GM23338 (cell line): ENCODE measurements around the gene DFFB. TPM values are rescaled to one million over a fixed set of nuclear protein-coding genes. Genes with fewer than 3 reads are reported as not detected.

Experiments used
- ATAC-seq: fragments of 200-7000 bp; cut with Tn5 transposase; 3 replicates; pipeline ENCODE4 v1.9.1; 2020
- DNase-seq: peaks from one replicate; pipeline ENCODE4 v3.0.0-alpha.2; 2015; ENCODE audit warnings: low spot score
- H2AFZ ChIP-seq: fragments of 200-600 bp; sonication (generic); 2 replicates; pipeline ENCODE4 v1.8.0; 2016; ENCODE audit warnings: antibody characterized with exemption, mild to moderate bottlenecking, moderate library complexity
- H3F3A ChIP-seq: fragments of 200-600 bp; sonication (generic); replicated peaks from 2 replicates; pipeline ENCODE4 v1.8.0; 2017; ENCODE audit warnings: antibody characterized with exemption, mixed run types, low read depth
- H3K27ac ChIP-seq: fragments of 200-600 bp; sonication (generic); 2 replicates; pipeline ENCODE4 v1.6.1; 2016; ENCODE audit warnings: low read depth
- H3K27me3 ChIP-seq: fragments of 200-600 bp; sonication (generic); 2 replicates; pipeline ENCODE4 v1.8.0; 2016; ENCODE audit warnings: mild to moderate bottlenecking, mixed run types, moderate library complexity; ENCODE audit not compliant: insufficient read depth
- H3K36me3 ChIP-seq: fragments of 200-600 bp; sonication (generic); 2 replicates; pipeline ENCODE4 v1.8.0; 2016; ENCODE audit warnings: mild to moderate bottlenecking; ENCODE audit not compliant: insufficient read depth
- H3K4me1 ChIP-seq: fragments of 200-600 bp; sonication (generic); 2 replicates; pipeline ENCODE4 v1.8.0; 2016; ENCODE audit warnings: mild to moderate bottlenecking, moderate library complexity; ENCODE audit not compliant: insufficient read depth
- H3K4me2 ChIP-seq: fragments of 200-600 bp; sonication (generic); 2 replicates; pipeline ENCODE4 v1.7.1; 2017; ENCODE audit warnings: mixed run types
- H3K4me3 ChIP-seq: fragments of 200-600 bp; sonication (generic); 2 replicates; pipeline ENCODE4 v1.6.1; 2016; ENCODE audit warnings: mixed run types
- H3K79me2 ChIP-seq: fragments of 200-600 bp; sonication (generic); replicated peaks from 2 replicates; pipeline ENCODE4 v1.8.0; 2017; ENCODE audit warnings: mild to moderate bottlenecking; ENCODE audit not compliant: insufficient read depth
- H3K9me2 ChIP-seq: fragments of 200-600 bp; sonication (generic); 2 replicates; pipeline ENCODE4 v1.8.0; 2017; ENCODE audit not compliant: insufficient read depth
- H4K20me1 ChIP-seq: fragments of 200-600 bp; sonication (generic); replicated peaks from 2 replicates; pipeline ENCODE4 v1.8.0; 2017; ENCODE audit warnings: mild to moderate bottlenecking; ENCODE audit not compliant: insufficient read depth
- H3K27ac Mint-ChIP-seq: 2 replicates; pipeline ENCODE4 v1.8.0; 2020; ENCODE audit warnings: inconsistent platforms, mild to moderate bottlenecking, moderate library complexity, mixed read lengths
- H3K27me3 Mint-ChIP-seq: 3 replicates; pipeline ENCODE4 v1.8.0; 2022; ENCODE audit warnings: low read depth, mild to moderate bottlenecking, moderate library complexity, mixed read lengths, inconsistent platforms; ENCODE audit not compliant: insufficient read depth, poor library complexity
- H3K36me3 Mint-ChIP-seq: 3 replicates; pipeline ENCODE4 v1.8.0; 2021; ENCODE audit warnings: low read depth, mild to moderate bottlenecking, inconsistent platforms, moderate library complexity, mixed read lengths
- H3K4me1 Mint-ChIP-seq: 3 replicates; pipeline ENCODE4 v1.8.0; 2020; ENCODE audit warnings: mild to moderate bottlenecking, inconsistent platforms, mixed read lengths
- H3K4me3 Mint-ChIP-seq: 3 replicates; pipeline ENCODE4 v1.8.0; 2021; ENCODE audit warnings: moderate library complexity, mild to moderate bottlenecking, inconsistent platforms, mixed read lengths
- H3K9me3 Mint-ChIP-seq: 3 replicates; pipeline ENCODE4 v1.8.0; 2020; ENCODE audit warnings: moderate library complexity, mild to moderate bottlenecking, inconsistent platforms, mixed read lengths
- CREB1 ChIP-seq: fragments of 250-450 bp; sonication (Bioruptor Pico); IDR thresholded peaks from 2 replicates; pipeline ENCODE4 v1.5.0; 2020; ENCODE audit warnings: low read depth, mild to moderate bottlenecking, moderate library complexity
- CTCF ChIP-seq, 2 experiments: fragments of 200-600 bp in 1 of 2; sonication (generic) in 1 of 2; conservative IDR thresholded peaks; 2 replicates each; pipeline versions ENCODE4 v1.5.1 to v1.6.1; 2016 to 2017; ENCODE audit warnings: antibody characterized with exemption in 2 of 2, low read depth in 2 of 2, mild to moderate bottlenecking in 2 of 2, moderate library complexity in 1 of 2
- ETS1 ChIP-seq: IDR thresholded peaks from 2 replicates; pipeline ENCODE4 v1.6.1; 2016; ENCODE audit warnings: antibody characterized with exemption
- EZH2 ChIP-seq: fragments of 200-600 bp; sonication (generic); IDR thresholded peaks from one replicate; pipeline ENCODE4 v1.8.0; 2017; ENCODE audit warnings: antibody characterized with exemption, mild to moderate bottlenecking, low read depth; ENCODE audit not compliant: unreplicated experiment
- EZH2phosphoT487 ChIP-seq: fragments of 200-600 bp; sonication (generic); IDR thresholded peaks from one replicate; pipeline ENCODE4 v1.8.1; 2018; ENCODE audit warnings: antibody characterized with exemption; ENCODE audit not compliant: unreplicated experiment
- JUNB ChIP-seq: IDR thresholded peaks from one replicate; pipeline ENCODE4 v1.6.1; 2016; ENCODE audit warnings: antibody characterized with exemption; ENCODE audit not compliant: unreplicated experiment
- NANOG ChIP-seq: IDR thresholded peaks from 2 replicates; pipeline ENCODE4 v1.6.1; 2016; ENCODE audit warnings: antibody characterized with exemption, borderline replicate concordance
- POLR2AphosphoS5 ChIP-seq: IDR thresholded peaks from 2 replicates; pipeline ENCODE4 v1.6.1; 2016; ENCODE audit warnings: antibody characterized with exemption, low read depth
- REST ChIP-seq: IDR thresholded peaks from one replicate; pipeline ENCODE4 v1.6.1; 2018; ENCODE audit warnings: antibody characterized with exemption; ENCODE audit not compliant: unreplicated experiment
- STAT1 ChIP-seq: IDR thresholded peaks from one replicate; pipeline ENCODE4 v1.6.1; 2016; ENCODE audit warnings: antibody characterized with exemption; ENCODE audit not compliant: unreplicated experiment
- ZNF114 ChIP-seq: fragments of 250-450 bp; sonication (Bioruptor Pico); IDR thresholded peaks from 2 replicates; pipeline ENCODE4 v1.5.0; 2020; ENCODE audit warnings: mild to moderate bottlenecking, moderate library complexity
- ZNF331 ChIP-seq: fragments of 250-450 bp; sonication (Bioruptor Pico); IDR thresholded peaks from 2 replicates; pipeline ENCODE4 v1.5.0; 2020; ENCODE audit warnings: low read depth, mild to moderate bottlenecking, moderate library complexity
- polyA plus RNA-seq: library from polyadenylated mRNA; unstranded; fragments of >200 nt; fragmentation: Nextera tagmentation; extraction: Ambion mirVana; gene quantifications from 2 replicates; pipeline ENCODE4 v1.2.1, GENCODE V29; 2016
- total RNA-seq: library from RNA; depleted of rRNA; stranded (reverse); fragments of >200 nt; shearing (Covaris generic); gene quantifications from 2 replicates; pipeline ENCODE4 v1.2.3, GENCODE V29; 2014
- TF ChIP-seq, protein P1 (sequence below): fragments of 250-450 bp; sonication (Bioruptor Pico); IDR thresholded peaks from 2 replicates; pipeline ENCODE4 v1.5.0; 2020; ENCODE audit warnings: mild to moderate bottlenecking, moderate library complexity

The DFFB gene
- total and polyA plus RNA-seq, 2 experiments from 2014 or later: 6.5 to 18.1 TPM

DNA sequence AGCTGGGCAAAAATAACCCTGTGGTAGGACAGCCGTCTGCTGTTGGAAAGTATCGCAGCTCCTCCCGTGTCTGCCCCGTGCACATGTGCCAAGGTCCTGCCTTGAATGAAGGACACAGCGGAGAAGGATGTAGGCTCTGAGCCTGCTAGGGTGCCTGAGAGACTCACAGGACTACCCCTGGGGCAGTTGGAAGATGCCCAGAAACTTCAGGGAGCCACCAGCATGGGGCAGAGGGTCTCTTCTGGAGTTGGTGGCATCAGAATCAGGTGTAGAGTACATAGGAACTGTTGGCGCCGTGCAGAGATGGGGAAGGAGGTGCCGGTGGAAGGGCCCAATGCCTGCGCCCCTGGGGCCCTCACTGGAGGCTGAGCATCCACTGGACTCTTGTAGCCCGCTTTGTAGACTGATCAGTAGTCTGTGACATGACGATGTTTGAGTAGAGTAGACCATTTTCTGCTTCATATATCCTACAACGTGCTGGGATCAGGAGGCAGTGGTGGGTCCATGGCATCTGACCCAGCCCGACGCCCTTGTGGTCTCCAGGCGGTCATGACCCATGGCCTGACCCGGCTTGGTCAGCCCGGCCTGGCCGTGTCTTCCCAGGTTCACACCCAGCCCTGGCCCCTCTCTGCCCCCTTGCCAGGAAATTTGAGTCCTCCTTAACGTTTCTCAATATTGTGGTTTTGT is 48.1 kb downstream of the DFFB start:
- Histone ChIP-seq H2AFZ (no peak overlapping the region), H3F3A (no peaks in the 10 kb centered on the region), H3K4me3 (no peak overlapping the region), H3K36me3 (no peaks in the 10 kb centered on the region), H3K4me1 (no peaks in the 10 kb centered on the region), H4K20me1 (no peaks in the 10 kb centered on the region), H3K27ac (no peak overlapping the region), H3K79me2 (no peaks in the 10 kb centered on the region), H3K9me2 (no peaks in the 10 kb centered on the region), H3K4me2 (no peak overlapping the region), H3K27me3 (no peaks in the 10 kb centered on the region)
- DNase-seq (no peak), ATAC-seq (no peak)
- Mint-ChIP-seq H3K4me1 (peaks cover 20% of the 10 kb centered on the region), H3K27ac (no peak overlapping the region), H3K36me3 (no peaks in the 10 kb centered on the region; the same call in 2 of the 3 replicates), H3K27me3 (peaks cover 11% of the 10 kb centered on the region), H3K4me3 (no peak overlapping the region), H3K9me3 (peaks cover 2% of the 10 kb centered on the region; the same call in 1 of the 3 replicates)
- TF ChIP-seq CREB1 (CRISPR knock-in tag) (no peak), ETS1 (no peak), POLR2AphosphoS5 (no peak), EZH2 (no peak), NANOG (no peak), CTCF (conservative IDR thresholded peaks at IDR 0.05; ENCODE audit: low read depth in 2 of 2) (no peak), JUNB (no peak), EZH2phosphoT487 (no peak), ZNF331 (CRISPR knock-in tag) (no peak), STAT1 (no peak), ZNF114 (CRISPR knock-in tag) (no peak), REST (no peak)
- TF ChIP-seq, protein P1, sequence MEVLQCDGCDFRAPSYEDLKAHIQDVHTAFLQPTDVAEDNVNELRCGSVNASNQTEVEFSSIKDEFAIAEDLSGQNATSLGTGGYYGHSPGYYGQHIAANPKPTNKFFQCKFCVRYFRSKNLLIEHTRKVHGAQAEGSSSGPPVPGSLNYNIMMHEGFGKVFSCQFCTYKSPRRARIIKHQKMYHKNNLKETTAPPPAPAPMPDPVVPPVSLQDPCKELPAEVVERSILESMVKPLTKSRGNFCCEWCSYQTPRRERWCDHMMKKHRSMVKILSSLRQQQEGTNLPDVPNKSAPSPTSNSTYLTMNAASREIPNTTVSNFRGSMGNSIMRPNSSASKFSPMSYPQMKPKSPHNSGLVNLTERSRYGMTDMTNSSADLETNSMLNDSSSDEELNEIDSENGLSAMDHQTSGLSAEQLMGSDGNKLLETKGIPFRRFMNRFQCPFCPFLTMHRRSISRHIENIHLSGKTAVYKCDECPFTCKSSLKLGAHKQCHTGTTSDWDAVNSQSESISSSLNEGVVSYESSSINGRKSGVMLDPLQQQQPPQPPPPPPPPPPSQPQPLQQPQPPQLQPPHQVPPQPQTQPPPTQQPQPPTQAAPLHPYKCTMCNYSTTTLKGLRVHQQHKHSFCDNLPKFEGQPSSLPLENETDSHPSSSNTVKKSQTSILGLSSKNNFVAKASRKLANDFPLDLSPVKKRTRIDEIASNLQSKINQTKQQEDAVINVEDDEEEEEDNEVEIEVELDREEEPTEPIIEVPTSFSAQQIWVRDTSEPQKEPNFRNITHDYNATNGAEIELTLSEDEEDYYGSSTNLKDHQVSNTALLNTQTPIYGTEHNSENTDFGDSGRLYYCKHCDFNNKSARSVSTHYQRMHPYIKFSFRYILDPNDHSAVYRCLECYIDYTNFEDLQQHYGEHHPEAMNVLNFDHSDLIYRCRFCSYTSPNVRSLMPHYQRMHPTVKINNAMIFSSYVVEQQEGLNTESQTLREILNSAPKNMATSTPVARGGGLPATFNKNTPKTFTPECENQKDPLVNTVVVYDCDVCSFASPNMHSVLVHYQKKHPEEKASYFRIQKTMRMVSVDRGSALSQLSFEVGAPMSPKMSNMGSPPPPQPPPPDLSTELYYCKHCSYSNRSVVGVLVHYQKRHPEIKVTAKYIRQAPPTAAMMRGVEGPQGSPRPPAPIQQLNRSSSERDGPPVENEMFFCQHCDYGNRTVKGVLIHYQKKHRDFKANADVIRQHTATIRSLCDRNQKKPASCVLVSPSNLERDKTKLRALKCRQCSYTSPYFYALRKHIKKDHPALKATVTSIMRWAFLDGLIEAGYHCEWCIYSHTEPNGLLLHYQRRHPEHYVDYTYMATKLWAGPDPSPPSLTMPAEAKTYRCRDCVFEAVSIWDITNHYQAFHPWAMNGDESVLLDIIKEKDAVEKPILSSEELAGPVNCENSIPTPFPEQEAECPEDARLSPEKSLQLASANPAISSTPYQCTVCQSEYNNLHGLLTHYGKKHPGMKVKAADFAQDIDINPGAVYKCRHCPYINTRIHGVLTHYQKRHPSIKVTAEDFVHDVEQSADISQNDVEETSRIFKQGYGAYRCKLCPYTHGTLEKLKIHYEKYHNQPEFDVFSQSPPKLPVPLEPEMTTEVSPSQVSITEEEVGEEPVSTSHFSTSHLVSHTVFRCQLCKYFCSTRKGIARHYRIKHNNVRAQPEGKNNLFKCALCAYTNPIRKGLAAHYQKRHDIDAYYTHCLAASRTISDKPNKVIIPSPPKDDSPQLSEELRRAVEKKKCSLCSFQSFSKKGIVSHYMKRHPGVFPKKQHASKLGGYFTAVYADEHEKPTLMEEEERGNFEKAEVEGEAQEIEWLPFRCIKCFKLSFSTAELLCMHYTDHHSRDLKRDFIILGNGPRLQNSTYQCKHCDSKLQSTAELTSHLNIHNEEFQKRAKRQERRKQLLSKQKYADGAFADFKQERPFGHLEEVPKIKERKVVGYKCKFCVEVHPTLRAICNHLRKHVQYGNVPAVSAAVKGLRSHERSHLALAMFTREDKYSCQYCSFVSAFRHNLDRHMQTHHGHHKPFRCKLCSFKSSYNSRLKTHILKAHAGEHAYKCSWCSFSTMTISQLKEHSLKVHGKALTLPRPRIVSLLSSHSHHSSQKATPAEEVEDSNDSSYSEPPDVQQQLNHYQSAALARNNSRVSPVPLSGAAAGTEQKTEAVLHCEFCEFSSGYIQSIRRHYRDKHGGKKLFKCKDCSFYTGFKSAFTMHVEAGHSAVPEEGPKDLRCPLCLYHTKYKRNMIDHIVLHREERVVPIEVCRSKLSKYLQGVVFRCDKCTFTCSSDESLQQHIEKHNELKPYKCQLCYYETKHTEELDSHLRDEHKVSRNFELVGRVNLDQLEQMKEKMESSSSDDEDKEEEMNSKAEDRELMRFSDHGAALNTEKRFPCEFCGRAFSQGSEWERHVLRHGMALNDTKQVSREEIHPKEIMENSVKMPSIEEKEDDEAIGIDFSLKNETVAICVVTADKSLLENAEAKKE: no peak
